HG02981 (cell line): ENCODE measurements around the gene OR2T10.
A peak's percentile ranks its signal among the peaks of the same experiment; 100 is the strongest.
"Not testable (repeated sequence)": the region's sequence is repeated elsewhere in the genome, so short reads cannot be mapped to it uniquely, and the experiment has no call there.

ENCODE experiments used
- ATAC-seq: cut with Tn5 transposase; IDR thresholded peaks from one replicate; pipeline ENCODE4 v1.9.1; 2021; ENCODE audit warnings: mild to moderate bottlenecking, moderate library complexity; ENCODE audit not compliant: unreplicated experiment

Gene OR2T10

DNA sequence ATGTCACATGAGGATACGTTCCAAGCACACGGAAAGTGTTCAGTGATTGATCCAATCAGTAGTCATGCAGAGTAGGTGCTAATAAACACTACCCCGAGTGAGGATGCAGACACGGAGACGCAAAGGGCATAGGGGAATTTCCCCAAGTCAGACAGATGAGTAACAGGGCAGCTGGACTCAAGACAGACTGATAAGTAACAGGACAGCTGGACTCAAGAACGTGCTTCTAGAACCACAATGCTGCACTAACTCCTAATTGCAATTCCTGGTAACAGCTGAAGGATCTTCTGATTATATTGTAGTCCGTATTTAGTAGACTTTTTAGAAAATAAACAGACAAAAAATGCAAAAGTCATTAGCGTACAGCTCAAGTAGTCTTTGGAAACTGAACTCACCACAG lies 1.9 kb upstream of the OR2T10 start:
- no peak for ATAC-seq

DNA sequence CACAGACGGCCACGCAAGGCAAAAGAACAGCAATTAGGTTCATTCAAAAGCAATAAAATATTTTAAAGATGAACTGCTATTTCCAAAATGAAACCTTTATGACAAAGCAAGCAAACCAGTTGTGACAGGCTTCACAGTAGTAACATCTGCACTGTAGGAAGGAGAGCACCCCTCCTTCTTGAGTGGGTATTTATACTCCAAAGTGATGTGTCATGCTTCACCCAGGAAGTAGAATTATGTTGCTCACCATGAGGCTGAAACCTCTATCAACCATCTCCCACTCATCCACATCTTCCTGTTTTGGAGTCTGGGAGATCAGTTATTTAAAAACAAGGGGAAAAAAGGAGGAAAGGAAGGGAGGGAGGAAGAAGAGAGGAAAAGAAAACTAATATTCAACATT lies 885 bp downstream of the OR2T10 start:
- ATAC-seq, result no peak

DNA sequence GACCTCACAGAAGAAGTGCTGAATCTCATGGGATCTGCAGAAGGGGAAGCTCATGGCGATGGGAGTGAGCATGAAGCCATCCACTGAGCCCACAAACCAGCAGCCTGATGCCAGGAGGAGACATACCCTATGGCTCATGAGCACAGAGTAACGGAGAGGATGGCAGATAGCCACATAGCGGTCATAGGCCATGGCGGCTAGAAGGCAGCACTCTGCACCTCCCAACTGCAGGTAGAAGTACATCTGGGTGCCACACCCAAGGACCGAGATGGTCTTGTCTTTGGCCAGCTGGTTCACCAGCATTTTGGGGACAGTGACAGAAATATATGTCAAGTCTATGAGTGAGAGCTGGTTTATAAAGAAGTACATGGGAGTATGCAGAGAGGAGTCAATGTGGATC lies 4.3 kb downstream of the OR2T10 start:
- no peak for ATAC-seq

DNA sequence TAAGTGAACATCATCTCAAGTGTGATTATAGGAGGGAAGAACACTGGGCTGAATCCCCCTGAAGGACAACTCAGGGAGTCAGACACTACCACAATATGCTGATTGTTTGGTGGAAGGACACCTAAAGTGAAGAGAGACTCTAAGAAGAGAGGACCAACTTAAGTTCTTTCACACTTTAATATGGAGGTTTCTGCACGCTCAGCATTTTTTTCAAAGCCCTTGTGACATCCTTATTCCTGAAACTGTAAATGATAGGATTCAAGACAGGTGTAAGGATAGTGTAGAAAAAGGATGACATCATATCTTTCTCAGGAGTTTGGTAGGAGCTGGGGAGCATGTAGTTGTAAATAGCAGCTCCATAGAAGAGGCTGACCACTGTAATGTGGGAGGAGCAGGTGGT lies 4.8 kb downstream of the OR2T10 start:
- no peak for ATAC-seq

DNA sequence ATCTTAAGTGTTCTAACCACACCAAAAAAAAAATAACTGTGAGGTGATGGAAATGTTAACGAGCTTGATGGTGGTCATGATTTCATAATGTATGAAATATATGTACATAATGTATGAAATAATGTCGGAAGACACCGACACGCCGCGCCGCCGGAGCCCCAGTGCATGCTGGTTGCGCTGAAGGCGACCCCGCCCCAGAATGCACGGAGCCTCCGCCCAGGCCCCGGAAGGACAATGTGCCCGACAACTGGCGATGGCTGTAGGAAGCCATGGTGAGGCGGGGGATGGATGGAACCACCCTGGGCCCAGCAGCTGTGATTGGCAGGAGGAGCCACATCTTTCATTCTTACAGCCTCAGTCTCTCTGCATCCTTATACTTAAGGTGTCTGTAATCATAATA lies 7.4 kb downstream of the OR2T10 start:
- ATAC-seq, result no peak

DNA sequence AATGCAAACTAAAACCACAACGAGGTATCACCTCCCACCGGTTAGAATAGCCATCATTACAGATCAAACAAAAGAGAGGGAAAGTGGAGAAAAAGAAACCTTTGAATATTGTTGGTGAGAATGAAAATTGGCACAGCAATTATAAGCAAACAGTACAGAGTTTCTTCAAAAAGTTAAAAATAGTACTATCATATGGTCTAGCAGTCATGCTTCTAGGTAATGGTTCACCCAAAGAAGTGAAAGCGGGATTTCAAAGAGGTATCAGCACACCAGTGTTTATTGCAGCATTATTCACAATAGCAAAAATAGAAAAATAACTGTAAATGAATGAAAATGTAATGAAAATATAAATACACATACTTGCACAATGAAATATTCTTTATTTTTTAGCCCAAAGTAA lies 8.2 kb downstream of the OR2T10 start:
- no peak for ATAC-seq

DNA sequence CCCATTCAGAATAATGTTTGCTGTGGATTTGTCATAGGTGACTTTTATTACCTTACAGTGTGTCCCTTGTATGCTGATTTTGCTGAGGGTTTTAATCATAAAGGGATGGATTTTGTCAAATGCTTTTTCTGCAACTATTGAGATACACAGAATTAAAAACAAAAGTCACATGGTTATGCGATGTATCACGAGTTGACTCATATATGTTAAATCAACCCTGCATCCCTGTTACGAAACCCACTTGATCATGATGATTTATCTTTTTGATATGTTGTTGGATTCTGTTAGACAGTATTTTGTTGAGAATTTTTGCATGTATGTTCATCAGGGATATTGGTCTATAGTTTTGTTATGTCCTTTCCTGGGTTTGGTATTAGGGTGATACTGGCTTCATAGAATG lies 12.2 kb downstream of the OR2T10 start:
- ATAC-seq, result no peak

DNA sequence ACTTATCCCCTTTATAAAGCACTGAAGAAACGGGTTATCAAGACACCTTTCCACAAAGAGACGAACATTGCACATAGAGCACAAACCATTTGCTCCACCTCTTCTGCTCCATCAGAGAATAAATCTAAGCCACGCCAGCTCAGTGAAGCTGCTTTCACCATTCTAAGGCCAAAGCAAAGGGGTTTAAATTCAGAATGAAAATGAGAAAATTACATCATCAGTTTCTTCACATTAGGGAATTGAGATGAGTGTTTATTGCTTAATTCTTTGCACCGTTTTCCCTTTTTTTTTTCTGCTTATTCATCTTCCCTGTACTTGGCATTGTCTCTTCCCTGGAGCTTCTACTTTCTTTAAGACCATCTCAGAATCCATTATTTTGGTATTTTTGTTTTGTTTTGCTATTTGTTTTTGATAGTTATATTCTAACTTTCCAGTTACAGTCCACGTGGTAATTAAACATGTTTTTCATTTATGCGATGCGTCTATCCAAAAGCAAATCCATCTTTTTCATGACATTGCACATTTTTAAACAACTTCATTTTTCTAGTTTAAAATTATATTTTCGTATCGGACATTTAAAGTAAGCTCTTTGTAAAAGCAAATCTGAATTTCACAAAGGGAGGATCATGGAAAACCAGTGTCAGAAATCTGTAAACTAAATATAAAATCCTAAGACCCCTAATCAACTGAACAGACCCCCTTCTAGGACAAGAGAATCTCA lies 21.1 kb downstream of the OR2T10 start:
- ATAC-seq, result no peak

DNA sequence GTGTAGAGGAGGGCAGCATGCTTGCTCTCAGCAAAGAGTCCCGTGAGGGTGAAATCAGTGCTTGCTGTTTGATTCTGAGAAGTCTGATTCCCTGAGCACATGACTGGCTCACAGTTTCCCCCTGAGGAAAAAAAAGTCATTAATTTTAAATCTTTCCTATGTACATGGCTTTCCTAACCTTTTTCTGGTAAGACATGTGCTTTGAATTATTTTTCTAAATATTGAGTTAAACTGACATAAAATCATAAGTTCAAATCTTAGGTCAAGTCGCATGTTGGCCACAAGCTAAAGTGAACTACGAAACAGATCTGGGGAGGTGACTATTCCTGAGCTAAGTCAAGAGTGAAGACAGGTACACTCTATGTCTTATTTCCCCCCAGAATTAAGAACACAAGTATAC lies 22.8 kb downstream of the OR2T10 start, which contains the start of gene OR2T34:
Gene OR2T34 (minus strand): TSS at position 101 of the 400 bp plus-strand sequence. CDS start 0 bp downstream, at position 101.
- not testable (repeated sequence) for ATAC-seq

DNA sequence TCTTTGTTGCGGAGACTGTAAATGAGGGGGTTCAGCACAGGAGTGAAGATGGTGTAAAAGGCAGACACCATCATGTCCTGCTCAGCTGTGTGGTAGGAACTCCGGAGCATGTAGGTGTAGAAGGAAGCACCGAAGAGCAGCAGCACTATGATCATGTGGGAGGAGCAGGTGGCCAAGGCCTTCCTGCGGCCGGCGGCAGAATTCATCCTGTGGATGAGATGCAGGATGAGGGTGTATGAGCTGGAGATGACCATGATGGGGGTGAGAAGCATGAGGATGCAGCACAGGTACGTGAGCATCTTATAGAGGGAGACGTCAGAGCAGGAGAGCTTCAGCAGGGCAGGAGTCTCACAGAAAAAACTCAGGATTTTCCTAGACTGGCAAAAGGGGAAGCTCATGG lies 23.6 kb downstream of the OR2T10 start:
- ATAC-seq, result not testable (repeated sequence)

DNA sequence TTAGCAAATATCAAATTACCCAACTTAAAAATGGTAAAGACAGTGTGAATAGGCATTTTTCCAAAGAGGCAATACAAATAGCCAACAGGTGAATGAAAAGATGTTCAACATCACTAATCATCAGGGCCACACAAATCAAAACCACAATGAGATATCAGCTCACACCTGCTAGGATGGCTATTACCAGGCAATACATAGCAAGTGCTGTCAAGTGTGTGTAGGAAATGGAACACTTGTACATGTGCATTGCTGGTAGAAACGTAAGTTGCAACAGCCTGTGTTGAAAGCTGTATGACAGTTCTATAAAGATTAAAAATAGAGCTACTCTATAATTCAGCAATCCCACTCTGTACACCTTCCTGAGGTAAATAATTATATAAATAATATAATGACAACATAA lies 25.5 kb downstream of the OR2T10 start:
- ATAC-seq, result not testable (repeated sequence)

DNA sequence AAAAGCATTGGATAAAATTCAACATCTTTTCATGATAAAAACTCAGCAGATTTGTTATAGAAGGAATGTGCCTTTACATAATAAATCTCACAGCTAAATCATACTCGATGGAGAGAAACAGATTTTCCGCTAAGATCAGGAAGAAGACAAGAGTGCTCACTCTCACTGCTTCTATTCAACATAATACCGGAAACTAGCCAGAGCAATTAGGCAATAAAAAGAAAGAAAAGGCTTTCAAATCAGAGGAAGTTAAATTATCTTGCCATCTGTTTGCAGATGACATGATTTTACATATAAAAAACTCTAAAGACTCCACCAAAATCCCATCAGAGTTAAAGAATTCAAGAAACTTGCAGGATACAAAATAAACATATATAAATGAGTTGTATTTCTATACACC lies 26.7 kb downstream of the OR2T10 start:
- ATAC-seq, result not testable (repeated sequence)

DNA sequence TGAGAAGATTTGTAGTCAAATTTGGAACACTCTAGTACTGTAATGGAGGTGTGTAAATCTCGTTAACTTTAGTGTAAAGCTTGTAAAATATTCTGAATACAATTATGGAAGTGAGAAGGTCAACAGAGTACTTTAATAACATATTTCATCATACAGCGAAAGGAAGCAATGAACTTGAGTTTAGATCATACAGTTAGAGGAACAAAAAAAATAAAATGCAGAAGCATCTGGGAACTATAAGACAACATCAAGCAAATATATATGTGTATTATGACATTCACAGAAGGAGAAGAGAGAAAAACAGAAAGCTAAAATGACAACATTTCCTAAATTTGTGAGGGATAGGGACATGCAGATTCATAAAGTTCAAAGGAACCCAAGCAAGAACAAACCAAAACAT lies 28.5 kb downstream of the OR2T10 start:
- not testable (repeated sequence) for ATAC-seq

DNA sequence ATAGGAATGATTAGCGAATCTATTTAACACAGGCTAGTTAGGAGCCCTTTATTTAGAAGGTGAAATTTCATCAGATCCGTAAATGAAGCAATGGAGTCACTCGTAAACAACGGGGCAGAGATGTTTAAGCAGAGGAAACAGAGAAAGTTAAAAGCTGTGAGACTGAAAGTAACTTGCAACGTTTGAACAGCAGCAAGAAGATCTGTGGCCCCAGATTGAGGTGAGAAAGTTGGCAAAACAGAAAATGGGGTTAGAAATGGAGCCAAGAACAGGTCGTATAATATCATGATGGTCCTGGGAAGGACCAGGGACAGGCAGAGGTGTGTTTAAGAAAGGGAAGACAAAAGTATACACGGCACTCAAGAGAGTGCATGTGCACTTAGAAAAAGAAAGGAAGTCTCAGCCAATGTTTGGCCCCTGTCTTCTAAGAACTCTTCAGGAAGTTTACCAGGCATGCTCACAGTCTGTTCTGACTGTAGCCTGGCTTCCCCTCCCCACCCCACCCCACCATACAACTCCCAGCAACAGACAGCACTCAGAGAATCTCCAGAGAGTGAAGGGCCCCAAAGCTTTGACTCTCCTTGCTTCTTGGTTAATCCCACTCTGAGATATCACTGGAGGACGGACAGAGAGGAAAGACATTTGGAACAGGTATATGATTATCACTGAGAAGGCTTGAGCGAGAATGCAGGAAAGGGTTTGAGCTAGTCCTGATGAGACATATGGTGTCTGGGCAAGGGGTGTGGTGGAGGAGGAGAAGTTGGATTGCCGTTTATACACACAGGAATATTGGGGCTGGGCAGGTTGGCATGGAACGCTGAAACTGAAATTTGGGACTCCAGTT lies 31.7 kb downstream of the OR2T10 start:
- ATAC-seq, result peak; percentile 52

DNA sequence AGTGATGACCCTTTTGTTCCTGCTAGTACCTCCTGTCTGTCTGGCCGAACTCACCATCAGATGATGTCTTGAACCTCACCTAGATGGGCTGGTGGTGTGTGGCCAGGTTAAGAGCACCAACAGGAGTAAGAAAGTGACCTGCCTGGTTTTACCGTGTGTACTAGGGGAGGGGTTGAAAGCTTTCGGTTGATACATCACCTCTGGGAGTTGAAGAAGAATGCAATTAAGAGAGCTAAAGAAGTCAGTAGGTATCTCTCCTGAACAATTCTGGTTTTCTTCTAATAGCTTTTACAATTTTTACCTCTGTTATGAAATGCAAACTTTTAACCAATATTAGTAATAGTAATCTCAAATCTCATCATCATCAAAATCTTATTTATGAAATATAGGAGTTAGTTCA lies 34.8 kb downstream of the OR2T10 start, which contains the start of gene OR2T29:
Gene OR2T29 (minus strand): TSS at position 101 of the 400 bp plus-strand sequence. CDS start 3,281 bp downstream, outside the sequence.
- not testable (repeated sequence) for ATAC-seq

DNA sequence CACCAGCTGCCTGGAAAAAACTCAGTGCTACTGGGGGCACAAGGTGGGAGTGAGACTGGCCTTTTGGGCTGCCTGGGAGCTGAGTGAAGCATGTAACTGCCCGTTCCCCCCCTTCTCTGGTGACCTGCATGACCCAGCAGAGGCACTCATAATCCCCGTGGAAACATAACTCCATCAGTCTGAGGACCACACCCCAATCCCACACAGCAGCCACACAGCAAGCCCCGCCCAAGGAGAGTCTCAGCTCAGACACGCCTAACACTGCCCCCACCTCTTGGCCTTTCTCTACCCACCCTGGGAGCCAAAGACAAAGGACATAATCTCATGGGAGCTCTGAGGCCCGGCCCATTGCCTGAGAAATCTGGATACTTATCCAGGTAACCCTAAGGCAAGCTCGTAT lies 46.5 kb downstream of the OR2T10 start:
- ATAC-seq, result not testable (repeated sequence)

DNA sequence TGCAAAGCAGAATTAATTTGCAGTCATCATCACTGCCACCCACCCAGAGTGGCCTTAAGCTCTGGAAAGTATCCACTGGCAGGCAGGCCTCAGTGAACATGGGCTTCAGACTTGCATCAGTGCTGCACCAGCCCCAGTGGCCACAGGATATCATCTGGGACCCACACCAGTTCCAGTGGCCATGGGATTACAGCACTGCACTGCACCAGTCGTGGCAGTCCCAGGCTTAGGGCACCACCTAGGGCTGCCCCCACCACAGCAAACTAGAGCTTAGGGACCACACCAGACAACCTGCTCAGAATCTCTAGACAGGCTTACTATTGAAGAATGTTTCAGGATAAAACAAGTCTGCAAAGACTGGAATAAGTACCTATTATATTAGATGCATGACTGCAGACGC lies 50.1 kb downstream of the OR2T10 start:
- ATAC-seq, result not testable (repeated sequence)
